Measurements from ENCODE around the gene MYH14.

Gene MYH14

DNA sequence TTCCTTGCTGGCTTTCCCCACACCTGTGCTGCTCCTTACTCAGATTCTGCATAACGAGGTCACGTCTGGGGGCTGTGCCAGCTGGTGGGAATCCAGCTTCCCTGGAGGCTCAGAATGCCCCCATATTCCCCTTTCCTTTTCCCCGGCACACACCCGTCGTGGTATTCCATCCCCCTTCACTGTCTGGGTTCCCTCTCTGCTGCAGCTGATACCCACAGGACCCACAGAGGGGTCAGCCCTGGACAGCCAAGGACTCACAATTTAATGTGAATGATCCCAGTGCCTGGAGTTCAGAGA, 4.2 kb upstream of the MYH14 start:
- H3K27me3 ChIP-seq, result peaks cover 54% of the 10 kb centered on the region

DNA sequence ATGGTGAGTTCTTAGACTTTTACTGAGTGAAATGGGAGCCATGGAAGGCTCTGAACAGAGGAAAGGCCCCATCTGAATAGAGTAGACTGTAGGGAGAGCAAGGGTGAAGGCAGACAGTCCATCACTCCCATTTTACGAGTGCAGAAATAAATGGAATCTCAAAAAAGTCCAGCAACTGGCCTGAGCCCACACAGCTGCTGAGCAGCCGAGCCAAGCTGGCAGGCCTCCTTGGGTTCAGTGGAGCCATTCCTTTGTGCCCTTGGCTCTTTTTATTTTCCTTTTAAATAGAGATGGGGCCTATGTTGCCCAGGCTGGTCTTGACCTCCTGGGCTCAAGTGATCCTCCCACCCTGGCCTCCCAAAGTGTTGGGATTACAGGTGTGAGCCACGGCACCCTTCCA, 1.0 kb upstream of the MYH14 start:
- Histone ChIP-seq H3K36me3 (no peaks in the 10 kb centered on the region), H3K4me1 (ENCODE audit: control insufficient read depth in 1 of 2, insufficient read depth in 1 of 2, low read depth in 1 of 2, low read length in 1 of 2) (no peaks in the 10 kb centered on the region), H3K27ac (no peak overlapping the region), H3K9me3 (no peaks in the 10 kb centered on the region), H3K4me3 (ENCODE audit: low read depth in 1 of 2, low read length in 1 of 2) (no peak overlapping the region), H3K27me3 (peaks cover 81% of the 10 kb centered on the region)
- TF ChIP-seq, protein P1, sequence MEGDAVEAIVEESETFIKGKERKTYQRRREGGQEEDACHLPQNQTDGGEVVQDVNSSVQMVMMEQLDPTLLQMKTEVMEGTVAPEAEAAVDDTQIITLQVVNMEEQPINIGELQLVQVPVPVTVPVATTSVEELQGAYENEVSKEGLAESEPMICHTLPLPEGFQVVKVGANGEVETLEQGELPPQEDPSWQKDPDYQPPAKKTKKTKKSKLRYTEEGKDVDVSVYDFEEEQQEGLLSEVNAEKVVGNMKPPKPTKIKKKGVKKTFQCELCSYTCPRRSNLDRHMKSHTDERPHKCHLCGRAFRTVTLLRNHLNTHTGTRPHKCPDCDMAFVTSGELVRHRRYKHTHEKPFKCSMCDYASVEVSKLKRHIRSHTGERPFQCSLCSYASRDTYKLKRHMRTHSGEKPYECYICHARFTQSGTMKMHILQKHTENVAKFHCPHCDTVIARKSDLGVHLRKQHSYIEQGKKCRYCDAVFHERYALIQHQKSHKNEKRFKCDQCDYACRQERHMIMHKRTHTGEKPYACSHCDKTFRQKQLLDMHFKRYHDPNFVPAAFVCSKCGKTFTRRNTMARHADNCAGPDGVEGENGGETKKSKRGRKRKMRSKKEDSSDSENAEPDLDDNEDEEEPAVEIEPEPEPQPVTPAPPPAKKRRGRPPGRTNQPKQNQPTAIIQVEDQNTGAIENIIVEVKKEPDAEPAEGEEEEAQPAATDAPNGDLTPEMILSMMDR (IDR thresholded peaks at IDR 0.05), result no peak

More for the DNA sequence above, 4.2 kb upstream of the MYH14 start:
- H3K4me3 ChIP-seq (ENCODE audit: low read depth in 1 of 2, low read length in 1 of 2), result no peak overlapping the region
- no peaks in the 10 kb centered on the region for H3K9me3 ChIP-seq
- TF ChIP-seq, protein P1 (IDR thresholded peaks at IDR 0.05), result no peak
- H3K27ac ChIP-seq, result no peak overlapping the region
- no peaks in the 10 kb centered on the region for H3K4me1 ChIP-seq (ENCODE audit: control insufficient read depth in 1 of 2, insufficient read depth in 1 of 2, low read depth in 1 of 2, low read length in 1 of 2)
- no peaks in the 10 kb centered on the region for H3K36me3 ChIP-seq

DNA sequence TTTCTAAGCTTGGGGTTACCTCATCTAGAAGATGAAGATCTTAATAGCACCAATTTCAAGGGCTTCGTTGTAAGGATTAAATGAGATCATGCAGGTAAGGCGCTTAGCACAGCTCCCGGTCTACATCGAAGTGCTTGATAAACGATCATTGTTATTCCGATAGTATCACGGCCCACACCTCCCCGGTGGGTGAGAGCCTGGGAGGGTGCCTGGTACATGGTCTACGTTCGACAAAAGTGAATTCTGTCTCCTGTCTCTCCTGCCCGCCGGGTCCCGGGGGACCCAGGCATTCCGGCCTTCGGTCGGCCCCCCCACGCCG, 501 bp upstream of the MYH14 start:
- Histone ChIP-seq H3K27ac (no peak overlapping the region), H3K27me3 (peaks cover 87% of the 10 kb centered on the region), H3K4me1 (ENCODE audit: control insufficient read depth in 1 of 2, insufficient read depth in 1 of 2, low read depth in 1 of 2, low read length in 1 of 2) (no peaks in the 10 kb centered on the region), H3K36me3 (no peaks in the 10 kb centered on the region), H3K4me3 (ENCODE audit: low read depth in 1 of 2, low read length in 1 of 2) (no peak overlapping the region), H3K9me3 (no peaks in the 10 kb centered on the region)
- TF ChIP-seq, protein P1 (IDR thresholded peaks at IDR 0.05), result no peak

DNA sequence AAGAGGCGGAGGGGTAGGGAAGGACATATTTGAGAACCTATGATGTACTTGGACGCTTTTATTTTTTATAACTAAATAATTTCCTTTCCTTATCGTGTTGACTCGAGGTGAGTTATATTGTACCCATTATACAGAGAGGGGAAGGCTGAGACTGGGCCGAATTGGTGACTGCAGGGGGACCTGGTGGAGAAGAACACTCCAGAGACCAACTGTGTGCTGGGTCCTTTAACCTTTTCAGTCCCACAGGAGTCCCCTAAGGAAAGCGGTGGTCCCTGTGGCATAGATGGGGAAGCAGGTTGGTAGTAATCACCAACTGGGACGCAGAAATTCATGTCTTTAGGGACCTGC, 633 bp downstream of the MYH14 start:
- no peaks in the 10 kb centered on the region for H3K9me3 ChIP-seq
- no peaks in the 10 kb centered on the region for H3K36me3 ChIP-seq
- TF ChIP-seq, protein P1 (IDR thresholded peaks at IDR 0.05), result no peak
- H3K4me3 ChIP-seq (ENCODE audit: low read depth in 1 of 2, low read length in 1 of 2), result no peak overlapping the region
- H3K27me3 ChIP-seq, result peaks cover 80% of the 10 kb centered on the region
- H3K4me1 ChIP-seq (ENCODE audit: control insufficient read depth in 1 of 2, insufficient read depth in 1 of 2, low read depth in 1 of 2, low read length in 1 of 2), result no peaks in the 10 kb centered on the region
- no peak overlapping the region for H3K27ac ChIP-seq

DNA sequence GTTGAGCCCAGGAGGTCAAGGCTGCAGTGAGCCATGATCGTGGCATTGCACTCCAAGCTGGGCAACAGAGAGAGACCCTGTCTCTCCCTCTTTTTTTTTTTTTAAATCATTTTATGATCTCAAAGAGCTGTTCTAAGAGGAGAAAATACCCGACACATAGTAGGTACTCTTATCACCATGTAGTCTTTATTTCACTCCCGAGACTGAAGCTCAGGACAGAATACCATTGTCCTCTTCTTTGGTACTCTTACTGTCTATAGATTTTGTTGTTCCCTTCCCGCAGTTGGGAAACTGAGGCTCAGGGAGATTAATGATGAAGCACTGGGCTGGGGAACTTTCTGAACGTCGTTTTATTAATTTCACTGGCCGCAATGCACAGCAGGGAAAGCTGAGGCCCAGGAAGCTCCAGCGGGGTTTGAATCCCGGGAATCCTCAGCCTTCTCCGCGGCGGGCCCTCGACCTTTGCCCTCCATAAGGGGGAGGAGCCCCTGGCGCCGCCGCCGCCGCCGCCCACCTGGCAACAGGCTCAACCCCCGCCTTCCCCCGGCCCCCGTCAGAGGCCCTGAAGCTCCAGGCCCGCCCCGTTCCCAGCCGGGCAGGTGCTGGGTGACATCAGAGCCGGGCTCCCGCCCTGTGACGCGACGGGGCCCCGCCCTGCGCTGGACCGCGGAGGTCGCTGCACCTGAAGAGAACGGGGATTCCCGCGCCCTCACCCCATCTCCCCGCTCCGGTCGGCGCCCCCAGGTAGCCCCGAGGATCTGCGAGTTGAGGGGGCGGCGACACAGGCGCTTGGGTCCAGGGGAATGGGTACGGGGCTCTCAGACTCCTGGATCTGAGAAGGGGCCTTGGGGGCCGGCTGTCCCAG, 1.6 kb downstream of the MYH14 start:
- no peak overlapping the region for H3K4me3 ChIP-seq (ENCODE audit: low read depth in 1 of 2, low read length in 1 of 2)
- TF ChIP-seq, protein P1 (IDR thresholded peaks at IDR 0.05), result no peak
- H3K4me1 ChIP-seq (ENCODE audit: control insufficient read depth in 1 of 2, insufficient read depth in 1 of 2, low read depth in 1 of 2, low read length in 1 of 2), result no peaks in the 10 kb centered on the region
- H3K27ac ChIP-seq, result no peak overlapping the region
- no peaks in the 10 kb centered on the region for H3K9me3 ChIP-seq
- H3K36me3 ChIP-seq, result no peaks in the 10 kb centered on the region
- peaks cover 73% of the 10 kb centered on the region for H3K27me3 ChIP-seq

All from neutrophil (primary cell).